Cardiac septum (tissue), 1 donor: ENCODE measurements around the gene UBC. TPM values are rescaled to one million over a fixed set of nuclear protein-coding genes. Genes with fewer than 3 reads are reported as not detected.

Experiments
- DNase-seq: peaks from one replicate; pipeline ENCODE4 v3.0.0-alpha.2; 2020; ENCODE audit warnings: low spot score
- intact Hi-C: fragments of 100-400 bp; cut with DNase I; formaldehyde crosslinking; loops from one replicate; pipeline ENCODE4 v1.14.0; 2022
- microRNA-seq: library from miRNA; unstranded; fragments of <30 nt; microRNA quantifications from one replicate; pipeline ENCODE4 v1.2.0, GENCODE V29; 2020
- total RNA-seq: library from RNA; stranded (reverse); fragmentation: NEBNext Ultra II Directional; extraction: Animal tissue kit (Norgen Biotek cat#: 25700); gene quantifications from one replicate; pipeline ENCODE4 v1.2.1, GENCODE V29; 2021
- donor health status: DM: no; HTN: no; CAD: no.

Gene UBC
- total RNA-seq, 1 donor from 2014 or later, result 1,009 TPM

GRCh38 chr12:124869059-124869665, 45.3 kb downstream of the UBC start:
- intact Hi-C loops, result no loop called here
- DNase-seq, result no peak

- intact Hi-C loops, result no loop called here
- DNase-seq, result no peak
These were observed 46.0 kb downstream of the UBC start for GRCh38 chr12:124868252-124869058.

GRCh38 chr12:124867401-124867930, 47.0 kb downstream of the UBC start:
- intact Hi-C loops, result no loop called here

GRCh38 chr12:124866883-124867400, 47.5 kb downstream of the UBC start:
- intact Hi-C loops, result no loop called here

More at GRCh38 chr12:124867401-124867930, 47.0 kb downstream of the UBC start:
- DNase-seq, result no peak

GRCh38 chr12:124866195-124866882, 48.1 kb downstream of the UBC start:
- DNase-seq, result no peak
- intact Hi-C loops, result no loop called here

More at GRCh38 chr12:124866883-124867400, 47.5 kb downstream of the UBC start:
- DNase-seq, result no peak

- intact Hi-C loops, result no loop called here
- no peak for DNase-seq
These were observed 48.7 kb downstream of the UBC start for GRCh38 chr12:124865728-124866127.

GRCh38 chr12:124864326-124864752, 50.1 kb downstream of the UBC start:
- no peak for DNase-seq
- intact Hi-C loops, result no loop called here

GRCh38 chr12:124863416-124864325, 50.8 kb downstream of the UBC start, which contains the start of gene SCARB1:
Gene SCARB1 (minus strand): TSS chr12:124863864. CDS start chr12:124863720, 144 bp downstream.
- intact Hi-C loops, result no loop called here

GRCh38 chr12:124862768-124863415, 51.6 kb downstream of the UBC start:
- intact Hi-C loops, result no loop called here
- no peak for DNase-seq

More at GRCh38 chr12:124863416-124864325, 50.8 kb downstream of the UBC start, which contains the start of gene SCARB1:
- DNase-seq, result peak; percentile 92

GRCh38 chr12:124861898-124862676, 52.4 kb downstream of the UBC start:
- intact Hi-C loops, result no loop called here

More at GRCh38 chr12:124861898-124862676, 52.4 kb downstream of the UBC start:
- DNase-seq, result no peak

Small RNA genes within 50 kb of the gene (microRNA-seq; reads per million reads assigned to microRNA genes)
- not detected for gene MIR5188

Other genes starting within 250 kb of the UBC start
- gene SCARB1, start 50.8 kb downstream of the UBC start, total RNA-seq, result 8.6 TPM
- 7.1 TPM for gene DHX37, start 74.5 kb upstream of the UBC start, total RNA-seq
- 3.4 TPM for gene BRI3BP, start 79.0 kb upstream of the UBC start, total RNA-seq
- gene AACS, start 150.8 kb upstream of the UBC start, total RNA-seq, result 9.0 TPM